CD4-positive, alpha-beta T cell (primary cell): ENCODE results near the gene MPC2. TPM values are rescaled to one million over a fixed set of nuclear protein-coding genes. Genes with fewer than 3 reads are reported as not detected.

Experiments
- ATAC-seq: fragments of 200-7000 bp; cut with Tn5 transposase; one replicate; pipeline ENCODE4 v1.10.0; 2022; ENCODE audit warnings: mild to moderate bottlenecking; ENCODE audit not compliant: poor library complexity
- CTCF ChIA-PET: fragments of 350-600 bp; sonication (Branson Sonifier 250); formaldehyde crosslinking; loops from one replicate; lab custom pipeline; 2021; ENCODE audit warnings: antibody characterized with exemption, inconsistent platforms; lab: Charles Lee
- POLR2A ChIA-PET: fragments of 350-600 bp; sonication (Branson Sonifier 250); formaldehyde crosslinking; loops from one replicate; lab custom pipeline; 2021; ENCODE audit warnings: antibody characterized with exemption, inconsistent platforms; lab: Charles Lee
- DNase-seq, 14 experiments: peaks; one replicate each; pipeline ENCODE4 v3.0.0-alpha.2; 2013 to 2020; ENCODE audit warnings: mixed read lengths in 2 of 14
- H3K27ac ChIP-seq, 2 donors: one replicate each; pipeline versions ENCODE4 v1.5.1 to v1.7.0; 2013; ENCODE audit warnings: low read length in 2 of 2, low read depth in 1 of 2, mild to moderate bottlenecking in 1 of 2
- H3K27me3 ChIP-seq, 2 experiments: 1 replicate in 1 of 2; 2 replicates in 1 of 2; pipeline versions ENCODE4 v1.6.1 to v1.7.0; 2013; ENCODE audit warnings: low read length in 2 of 2, control low read depth in 1 of 2, mild to moderate bottlenecking in 1 of 2, moderate library complexity in 1 of 2; ENCODE audit not compliant: insufficient read depth in 2 of 2, control insufficient read depth in 1 of 2
- H3K36me3 ChIP-seq: one replicate; pipeline ENCODE4 v1.6.1; 2013; ENCODE audit warnings: low read length, control low read depth; ENCODE audit not compliant: insufficient read depth
- H3K4me1 ChIP-seq: one replicate; pipeline ENCODE4 v1.6.1; 2013; ENCODE audit warnings: low read length, control low read depth; ENCODE audit not compliant: insufficient read depth
- H3K4me3 ChIP-seq: one replicate; pipeline ENCODE4 v1.5.1; 2013; ENCODE audit warnings: mild to moderate bottlenecking, low read length, moderate library complexity
- H3K9me3 ChIP-seq, 2 experiments: 1 replicate in 1 of 2; 2 replicates in 1 of 2; pipeline versions ENCODE4 v1.6.1 to v1.7.0; 2013; ENCODE audit warnings: low read length in 2 of 2, mild to moderate bottlenecking in 2 of 2, control low read depth in 1 of 2, moderate library complexity in 1 of 2; ENCODE audit not compliant: control insufficient read depth in 1 of 2, insufficient read depth in 1 of 2
- H3K27ac Mint-ChIP-seq: one replicate; pipeline ENCODE4 v1.8.0; 2020; ENCODE audit warnings: mixed read lengths
- H3K27me3 Mint-ChIP-seq: one replicate; pipeline ENCODE4 v1.8.0; 2021; ENCODE audit warnings: mixed read lengths
- H3K36me3 Mint-ChIP-seq: one replicate; pipeline ENCODE4 v1.8.0; 2021; ENCODE audit warnings: low read depth, mixed read lengths
- H3K4me1 Mint-ChIP-seq: one replicate; pipeline ENCODE4 v1.8.0; 2021; ENCODE audit warnings: low read depth, mixed read lengths
- H3K4me3 Mint-ChIP-seq: one replicate; pipeline ENCODE4 v1.8.0; 2020; ENCODE audit warnings: mild to moderate bottlenecking, mixed read lengths
- H3K9me3 Mint-ChIP-seq: one replicate; pipeline ENCODE4 v1.8.0; 2020; ENCODE audit warnings: mixed read lengths
- intact Hi-C, 2 experiments: fragments of 100-400 bp; cut with DNase I in 1 of 2; cut with micrococcal nuclease in 1 of 2; formaldehyde crosslinking; loops; one replicate each; pipeline versions ENCODE4 v1.15.1 to v1.9.0; 2023 to 2025; cut with DNase I, micrococcal nuclease
- total RNA-seq, 174 experiments: library from RNA in 2 of 174; stranded (reverse) in 2 of 174; gene quantifications; one replicate each; pipeline ENCODE4 v1.2.3 and lab custom pipeline; 2021 to 2026
- TF ChIP-seq, protein P1 (sequence below): fragments of 200-600 bp; IDR thresholded peaks from one replicate; pipeline ENCODE4 v1.8.0; 2022; ENCODE audit warnings: antibody characterized with exemption, mild to moderate bottlenecking

The MPC2 gene
- total RNA-seq, 2 experiments from 2014 or later, result 54.4 to 54.8 TPM

DNA sequence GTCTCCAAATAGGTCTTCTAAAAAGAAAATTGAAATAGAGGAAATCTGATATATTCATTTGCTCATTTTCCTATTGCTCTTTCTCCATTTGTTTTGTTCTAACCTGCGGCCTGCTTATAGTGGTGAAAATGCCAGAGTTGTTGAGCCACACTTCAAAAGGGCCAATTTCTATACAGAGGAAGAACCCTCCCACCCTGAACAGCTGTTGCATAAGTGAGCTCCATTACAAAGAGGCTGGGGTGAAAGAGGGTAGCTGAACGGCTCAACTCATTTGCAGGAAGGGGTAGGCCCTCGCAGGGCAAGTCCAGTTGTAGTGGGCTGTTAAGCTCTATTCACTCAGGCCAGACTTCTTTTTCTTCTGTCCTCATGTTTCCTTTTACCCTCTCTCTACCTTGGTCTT lies 31.7 kb downstream of the MPC2 start:
- H3K27me3 ChIP-seq, result no peaks in the 10 kb centered on the region
- Mint-ChIP-seq H3K4me3 (no peak overlapping the region), H3K4me1 (no peaks in the 10 kb centered on the region), H3K27me3 (peaks cover 12% of the 10 kb centered on the region), H3K27ac (no peak overlapping the region), H3K9me3 (peaks cover 3% of the 10 kb centered on the region), H3K36me3 (no peaks in the 10 kb centered on the region)
- no peak overlapping the region for H3K27ac ChIP-seq
- no peaks in the 10 kb centered on the region for H3K4me1 ChIP-seq
- no peak for DNase-seq
- no peak overlapping the region for H3K4me3 ChIP-seq
- peaks cover 0 to 14% of the 10 kb centered on the region in 2 experiments for H3K9me3 ChIP-seq
- intact Hi-C loops, result no loop called here
- TF ChIP-seq, protein P1, sequence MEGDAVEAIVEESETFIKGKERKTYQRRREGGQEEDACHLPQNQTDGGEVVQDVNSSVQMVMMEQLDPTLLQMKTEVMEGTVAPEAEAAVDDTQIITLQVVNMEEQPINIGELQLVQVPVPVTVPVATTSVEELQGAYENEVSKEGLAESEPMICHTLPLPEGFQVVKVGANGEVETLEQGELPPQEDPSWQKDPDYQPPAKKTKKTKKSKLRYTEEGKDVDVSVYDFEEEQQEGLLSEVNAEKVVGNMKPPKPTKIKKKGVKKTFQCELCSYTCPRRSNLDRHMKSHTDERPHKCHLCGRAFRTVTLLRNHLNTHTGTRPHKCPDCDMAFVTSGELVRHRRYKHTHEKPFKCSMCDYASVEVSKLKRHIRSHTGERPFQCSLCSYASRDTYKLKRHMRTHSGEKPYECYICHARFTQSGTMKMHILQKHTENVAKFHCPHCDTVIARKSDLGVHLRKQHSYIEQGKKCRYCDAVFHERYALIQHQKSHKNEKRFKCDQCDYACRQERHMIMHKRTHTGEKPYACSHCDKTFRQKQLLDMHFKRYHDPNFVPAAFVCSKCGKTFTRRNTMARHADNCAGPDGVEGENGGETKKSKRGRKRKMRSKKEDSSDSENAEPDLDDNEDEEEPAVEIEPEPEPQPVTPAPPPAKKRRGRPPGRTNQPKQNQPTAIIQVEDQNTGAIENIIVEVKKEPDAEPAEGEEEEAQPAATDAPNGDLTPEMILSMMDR, result no peak
- ATAC-seq, result no peak
- H3K36me3 ChIP-seq, result no peaks in the 10 kb centered on the region
- ChIA-PET CTCF (no interaction called here), POLR2A (no interaction called here)

DNA sequence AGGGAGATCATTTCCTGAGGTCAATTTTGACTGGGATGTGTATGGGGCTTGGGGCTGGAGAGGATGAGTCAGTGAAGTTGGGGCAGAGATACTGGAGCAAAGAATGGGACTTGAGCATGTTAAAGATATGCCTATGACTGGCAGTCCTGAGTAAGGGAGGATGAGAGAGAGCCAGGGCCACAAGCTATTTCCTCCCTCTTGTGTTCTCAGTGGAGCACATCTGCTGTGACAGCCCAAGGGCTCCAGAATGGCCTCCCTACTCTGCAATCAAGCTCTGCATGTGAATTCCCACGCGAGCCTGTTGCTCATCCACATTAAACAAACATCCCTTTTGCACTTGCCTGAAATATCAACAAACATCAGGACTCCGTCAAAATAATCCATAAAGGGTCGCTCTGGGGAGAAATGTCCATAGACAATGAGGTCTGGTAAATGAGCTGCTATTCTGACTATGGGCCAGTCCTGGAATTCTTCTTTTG lies 32.2 kb downstream of the MPC2 start:
- intact Hi-C loops, result no loop called here
- no peak overlapping the region for H3K27ac Mint-ChIP-seq
- H3K36me3 Mint-ChIP-seq, result no peaks in the 10 kb centered on the region
- peaks cover 12% of the 10 kb centered on the region for H3K27me3 Mint-ChIP-seq
- H3K4me1 Mint-ChIP-seq, result no peaks in the 10 kb centered on the region
- H3K4me3 Mint-ChIP-seq, result no peak overlapping the region
- no peaks in the 10 kb centered on the region for H3K9me3 Mint-ChIP-seq
- DNase-seq, result no peak
- H3K4me3 ChIP-seq, result no peak overlapping the region
- TF ChIP-seq, protein P1, result no peak
- no peak for ATAC-seq
- ChIA-PET POLR2A (no interaction called here), CTCF (no interaction called here)
- no peaks in the 10 kb centered on the region for H3K36me3 ChIP-seq
- H3K4me1 ChIP-seq, result no peaks in the 10 kb centered on the region
- no peak overlapping the region for H3K27ac ChIP-seq
- peaks cover 0 to 10% of the 10 kb centered on the region in 2 experiments for H3K9me3 ChIP-seq
- no peaks in the 10 kb centered on the region for H3K27me3 ChIP-seq

DNA sequence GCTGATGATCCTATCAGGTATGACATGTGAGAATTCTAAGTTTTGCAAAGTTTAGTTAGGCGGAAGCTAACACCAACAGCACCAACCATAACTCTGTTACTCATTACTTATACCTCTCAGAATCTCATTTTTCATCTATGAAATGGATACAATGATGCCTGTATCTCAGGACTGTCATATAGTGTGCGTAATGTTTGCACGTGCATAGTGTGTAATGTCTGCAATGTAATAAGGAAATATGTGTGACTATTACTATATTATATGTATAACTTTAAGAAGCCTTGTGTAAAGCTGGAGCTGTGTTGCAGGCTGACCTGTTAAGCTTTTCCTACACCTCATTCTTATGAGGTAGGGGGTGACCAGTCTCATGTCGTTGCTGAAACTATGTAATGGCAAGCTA lies 36.0 kb downstream of the MPC2 start:
- TF ChIP-seq, protein P1, result no peak
- no peaks in the 10 kb centered on the region for H3K4me1 ChIP-seq
- ChIA-PET POLR2A (no interaction called here), CTCF (no interaction called here)
- DNase-seq, result no peak
- H3K4me3 Mint-ChIP-seq, result no peak overlapping the region
- no peaks in the 10 kb centered on the region for H3K9me3 Mint-ChIP-seq
- no peaks in the 10 kb centered on the region for H3K4me1 Mint-ChIP-seq
- H3K27me3 Mint-ChIP-seq, result peaks cover 4% of the 10 kb centered on the region
- H3K27me3 ChIP-seq, result no peaks in the 10 kb centered on the region
- intact Hi-C loops, result no loop called here
- H3K27ac ChIP-seq, result no peak overlapping the region
- no peaks in the 10 kb centered on the region for H3K36me3 ChIP-seq
- no peaks in the 10 kb centered on the region for H3K36me3 Mint-ChIP-seq
- no peaks in the 10 kb centered on the region for H3K9me3 ChIP-seq
- H3K4me3 ChIP-seq, result no peak overlapping the region
- no peak overlapping the region for H3K27ac Mint-ChIP-seq
- ATAC-seq, result no peak
